Kidney (tissue), 14 donors: ENCODE data around the gene ST8SIA6. TPM values are rescaled to one million over a fixed set of nuclear protein-coding genes. Genes with fewer than 3 reads are reported as not detected.

Source experiments
- DNase-seq, 5 donors: peaks; one replicate each; pipeline ENCODE4 v3.0.0-alpha.2; 2013 to 2020
- FAIRE-seq: peaks from 2 replicates; lab custom pipeline; 2012; peaks lifted over from hg19 to GRCh38; lab: Jason Lieb, UNC
- H3K27ac ChIP-seq, 2 donors: one replicate each; pipeline ENCODE4 v1.7.0; 2013; ENCODE audit warnings: low read depth in 2 of 2, low read length in 2 of 2, inconsistent platforms in 1 of 2
- H3K27me3 ChIP-seq: one replicate; pipeline ENCODE4 v1.7.1; 2013; ENCODE audit warnings: low read length, inconsistent platforms; ENCODE audit not compliant: control insufficient read depth, insufficient read depth
- H3K36me3 ChIP-seq, 3 donors: one replicate each; pipeline versions ENCODE4 v1.7.0 to v1.7.1; 2013; ENCODE audit warnings: low read length in 3 of 3, control low read depth in 1 of 3, inconsistent platforms in 1 of 3; ENCODE audit not compliant: insufficient read depth in 3 of 3, control insufficient read depth in 2 of 3
- H3K4me1 ChIP-seq, 3 donors: one replicate each; pipeline versions ENCODE4 v1.7.0 to v1.7.1; 2013; ENCODE audit warnings: low read length in 3 of 3, inconsistent platforms in 1 of 3, low read depth in 1 of 3; ENCODE audit not compliant: control insufficient read depth in 2 of 3, insufficient read depth in 2 of 3
- H3K4me3 ChIP-seq, 3 donors: one replicate each; pipeline versions ENCODE4 v1.7.0 to v1.8.1; 2013; ENCODE audit warnings: low read length in 3 of 3, control low read depth in 1 of 3, inconsistent platforms in 1 of 3
- H3K9ac ChIP-seq, 3 donors: one replicate each; pipeline versions ENCODE4 v1.7.0 to v1.7.1; 2013; ENCODE audit warnings: low read length in 3 of 3, control low read depth in 1 of 3, inconsistent platforms in 1 of 3
- H3K9me3 ChIP-seq, 3 donors: one replicate each; pipeline versions ENCODE4 v1.7.0 to v1.7.1; 2013; ENCODE audit warnings: low read length in 3 of 3, control low read depth in 1 of 3, inconsistent platforms in 1 of 3; ENCODE audit not compliant: control insufficient read depth in 2 of 3, insufficient read depth in 1 of 3
- CTCF ChIP-seq: IDR thresholded peaks from 3 replicates; pipeline ENCODE4 v1.5.1; 2012; ENCODE audit warnings: mild to moderate bottlenecking, moderate library complexity, borderline replicate concordance; ENCODE audit not compliant: insufficient read depth; ENCODE audit errors: extremely low read depth
- intact Hi-C: fragments of 100-400 bp; cut with DNase I; formaldehyde crosslinking; loops from one replicate; pipeline ENCODE4 v1.11.1; 2022
- polyA plus RNA-seq: library from polyadenylated mRNA; stranded (reverse); fragments of 350-450 nt; fragmentation: Illumina TruSeq; extraction: RNeasy Lipid Tissue Mini Kit (QIAGEN cat#74804); gene quantifications from one replicate; pipeline ENCODE4 v1.2.3, GENCODE V29; 2014; ENCODE audit warnings: low read depth, low replicate concordance; ENCODE audit not compliant: insufficient read depth
- total RNA-seq: library from RNA; stranded (reverse); fragmentation: NEBNext Ultra II Directional; extraction: Animal tissue kit (Norgen Biotek cat#: 25700); gene quantifications from one replicate; pipeline ENCODE4 v1.2.1, GENCODE V29; 2021
- donor health status: control.
- donor health status: control.
- donor health status: control.
- donor health status: control.
- donor health status: control.
- donor health status: DM: yes; HTN: yes; CAD: no.
- donor health status: Normal renal cell carcinoma (clear cell type).

ST8SIA6 gene
- total and polyA plus RNA-seq, 2 donors from 2014 or later: 0.22 to 0.91 TPM

DNA sequence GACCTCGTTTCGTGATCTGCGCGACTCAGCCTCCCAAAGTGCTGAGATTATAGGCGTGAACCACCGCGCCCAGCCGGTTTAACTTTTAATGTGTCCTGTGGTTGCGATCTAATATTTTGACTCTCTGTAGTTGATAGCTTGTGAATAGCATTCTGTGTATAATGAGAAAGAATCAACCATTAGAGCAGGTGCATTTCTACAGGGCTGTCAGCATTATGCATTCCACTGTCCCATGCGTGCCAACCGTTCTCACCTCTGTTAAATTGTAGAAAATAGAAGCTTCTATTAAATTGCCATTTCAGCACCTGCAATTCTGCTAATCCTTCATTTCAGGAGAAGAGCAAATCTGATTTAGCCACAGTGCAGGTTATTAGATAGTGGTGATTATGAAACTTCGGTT, 164.6 kb downstream of the ST8SIA6 start:
- Histone ChIP-seq H3K9ac (no peak overlapping the region), H3K36me3 (no peaks in the 10 kb centered on the region), H3K27ac (no peak overlapping the region), H3K9me3 (no peaks in the 10 kb centered on the region), H3K4me3 (no peak overlapping the region), H3K4me1 (no peaks in the 10 kb centered on the region), H3K27me3 (no peaks in the 10 kb centered on the region)
- FAIRE-seq: no peak
- DNase-seq: no peak
- intact Hi-C loops: no loop called here
- no peak for TF ChIP-seq CTCF

DNA sequence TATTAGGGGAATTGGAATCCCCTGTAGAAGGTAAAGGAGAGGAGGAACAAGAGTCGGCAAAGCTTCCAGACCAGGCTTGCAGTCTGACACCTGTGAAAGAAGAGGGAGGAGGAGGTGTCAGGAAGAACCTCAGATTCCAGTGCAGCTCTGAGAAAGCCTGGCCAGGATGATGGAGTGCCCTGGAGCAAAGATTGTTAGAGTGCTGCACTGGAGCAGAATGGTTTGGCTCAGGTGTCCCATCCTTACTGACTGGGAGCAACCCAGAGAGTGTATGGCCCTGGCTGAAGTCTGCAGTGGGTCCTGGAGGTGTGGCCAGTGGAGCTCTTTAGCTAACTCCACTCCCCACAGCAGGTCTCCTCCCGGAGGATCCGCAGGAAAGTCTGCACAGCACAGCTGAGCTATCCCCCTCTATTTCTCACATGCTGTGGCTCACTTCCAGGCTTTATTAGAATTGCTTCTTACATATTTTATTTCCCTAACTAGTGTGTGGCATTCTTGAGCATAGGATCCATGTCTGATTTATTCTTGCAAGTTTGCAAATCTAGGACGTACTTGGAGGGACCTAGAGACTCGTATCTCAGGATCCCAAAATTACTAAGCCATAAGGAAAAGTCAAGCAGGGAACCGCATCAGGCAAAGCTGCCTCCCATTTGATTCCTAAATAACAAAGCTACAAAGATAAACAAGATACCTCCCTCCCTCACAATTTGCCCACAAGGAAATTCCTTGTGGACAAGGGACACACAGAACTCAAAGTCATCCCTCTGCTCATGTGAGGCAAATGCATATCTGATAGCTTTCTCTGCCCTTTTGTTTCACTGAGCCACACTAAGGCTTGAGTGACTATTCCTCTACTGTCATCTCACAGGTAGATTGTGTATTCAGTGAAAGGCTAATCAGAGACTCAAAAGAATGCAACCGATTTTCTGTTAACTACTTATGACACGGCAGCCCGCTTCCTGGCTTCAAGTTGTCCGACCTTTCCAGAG, 167.5 kb downstream of the ST8SIA6 start:
- Histone ChIP-seq H3K4me3 (no peak overlapping the region), H3K9ac (no peak overlapping the region), H3K9me3 (peaks cover 0 to 3% (median 0%) of the 10 kb centered on the region in 3 donors), H3K4me1 (no peaks in the 10 kb centered on the region), H3K27ac (no peak overlapping the region), H3K27me3 (no peaks in the 10 kb centered on the region), H3K36me3 (no peaks in the 10 kb centered on the region)
- intact Hi-C loops: no loop called here
- no peak for TF ChIP-seq CTCF
- DNase-seq: no peak
- FAIRE-seq: no peak

- peaks cover 0 to 6% (median 0%) of the 10 kb centered on the region in 3 donors for H3K9me3 ChIP-seq
- H3K9ac ChIP-seq: no peak overlapping the region
- H3K4me3 ChIP-seq: no peak overlapping the region
- no peaks in the 10 kb centered on the region for H3K27me3 ChIP-seq
- TF ChIP-seq CTCF: no peak
- H3K36me3 ChIP-seq: no peaks in the 10 kb centered on the region
- intact Hi-C loops: no loop called here
- no peak for DNase-seq
- FAIRE-seq: no peak
- H3K4me1 ChIP-seq: peaks cover 0 to 3% (median 0%) of the 10 kb centered on the region in 3 donors
- no peak overlapping the region for H3K27ac ChIP-seq
These were observed 172.1 kb downstream of the ST8SIA6 start for GRCh38 chr10:17282311-17282710.
